H9 (cell line): ENCODE results near the gene NPHP4. TPM values are rescaled to one million over a fixed set of nuclear protein-coding genes. Genes with fewer than 3 reads are reported as not detected.

ENCODE experiments used
- DNase-seq: peaks from one replicate; pipeline ENCODE4 v3.0.0-alpha.2; 2017
- H2AFZ ChIP-seq: one replicate; pipeline ENCODE4 v1.6.1; 2013; ENCODE audit warnings: mild to moderate bottlenecking, low read length, control low read depth, moderate library complexity
- H2AK5ac ChIP-seq: 2 replicates; pipeline ENCODE4 v1.6.1; 2013; ENCODE audit warnings: low read length, control low read depth, mixed read lengths; ENCODE audit not compliant: insufficient read length
- H2BK120ac ChIP-seq: one replicate; pipeline ENCODE4 v1.6.1; 2013; ENCODE audit warnings: low read depth, mild to moderate bottlenecking, low read length, control low read depth, inconsistent platforms; ENCODE audit not compliant: poor library complexity, severe bottlenecking
- H2BK12ac ChIP-seq: 2 replicates; pipeline ENCODE4 v1.6.1; 2013; ENCODE audit warnings: low read length, control low read depth, mixed read lengths, low read depth; ENCODE audit not compliant: insufficient read length
- H2BK15ac ChIP-seq: 2 replicates; pipeline ENCODE4 v1.6.1; 2013; ENCODE audit warnings: low read depth, low read length, control low read depth
- H2BK20ac ChIP-seq: one replicate; pipeline ENCODE4 v1.6.1; 2013; ENCODE audit warnings: low read depth, mild to moderate bottlenecking, low read length, control low read depth, inconsistent platforms; ENCODE audit not compliant: poor library complexity, severe bottlenecking
- H2BK5ac ChIP-seq: 2 replicates; pipeline ENCODE4 v1.6.1; 2013; ENCODE audit warnings: low read length, control low read depth, mixed read lengths; ENCODE audit not compliant: insufficient read length
- H3K14ac ChIP-seq: 2 replicates; pipeline ENCODE4 v1.6.1; 2013; ENCODE audit warnings: low read length, control low read depth; ENCODE audit not compliant: insufficient read depth
- H3K18ac ChIP-seq: 2 replicates; pipeline ENCODE4 v1.6.1; 2013; ENCODE audit warnings: low read depth, mild to moderate bottlenecking, mixed read lengths, low read length, control low read depth; ENCODE audit not compliant: insufficient read length
- H3K23ac ChIP-seq: 2 replicates; pipeline ENCODE4 v1.6.1; 2013; ENCODE audit warnings: low read length, control low read depth, mixed read lengths, low read depth; ENCODE audit not compliant: insufficient read length
- H3K23me2 ChIP-seq: 2 replicates; pipeline ENCODE4 v1.6.1; 2013; ENCODE audit warnings: low read depth, mild to moderate bottlenecking, mixed read lengths, low read length, control low read depth; ENCODE audit not compliant: insufficient read length, poor library complexity, severe bottlenecking
- H3K27ac ChIP-seq: 2 replicates; pipeline ENCODE4 v1.5.1; 2013; ENCODE audit warnings: low read length, control low read depth, mixed read lengths, low read depth; ENCODE audit not compliant: insufficient read length
- H3K27me3 ChIP-seq: 2 replicates; pipeline ENCODE4 v1.6.1; 2013; ENCODE audit warnings: low read length, control low read depth, inconsistent platforms; ENCODE audit not compliant: insufficient read depth
- H3K4ac ChIP-seq: 2 replicates; pipeline ENCODE4 v1.6.1; 2013; ENCODE audit warnings: low read depth, mild to moderate bottlenecking, control low read depth, inconsistent platforms, low read length, moderate library complexity
- H3K4me1 ChIP-seq: 2 replicates; pipeline ENCODE4 v1.6.1; 2013; ENCODE audit warnings: low read length, control low read depth, inconsistent platforms; ENCODE audit not compliant: insufficient read depth
- H3K4me2 ChIP-seq: 2 replicates; pipeline ENCODE4 v1.6.1; 2013; ENCODE audit warnings: low read length, control low read depth, mixed read lengths; ENCODE audit not compliant: insufficient read length, insufficient read depth
- H3K56ac ChIP-seq: 2 replicates; pipeline ENCODE4 v1.6.1; 2013; ENCODE audit warnings: low read depth, mild to moderate bottlenecking, mixed read lengths, low read length, control low read depth; ENCODE audit not compliant: insufficient read length
- H3K79me1 ChIP-seq: 2 replicates; pipeline ENCODE4 v1.6.1; 2013; ENCODE audit warnings: low read depth, mild to moderate bottlenecking, moderate library complexity, low read length, control low read depth, inconsistent platforms; ENCODE audit not compliant: insufficient read depth, poor library complexity, severe bottlenecking
- H3K79me2 ChIP-seq: 2 replicates; pipeline ENCODE4 v1.6.1; 2013; ENCODE audit warnings: low read length, control low read depth, inconsistent platforms; ENCODE audit not compliant: insufficient read depth
- H3K9ac ChIP-seq: 2 replicates; pipeline ENCODE4 v1.6.1; 2013; ENCODE audit warnings: low read length, control low read depth, mixed read lengths; ENCODE audit not compliant: insufficient read length; ENCODE audit errors: extremely low read depth
- H3K9me3 ChIP-seq: one replicate; pipeline ENCODE4 v1.6.1; 2013; ENCODE audit warnings: low read depth, low read length, inconsistent platforms; ENCODE audit not compliant: control insufficient read depth
- H3T11ph ChIP-seq: one replicate; pipeline ENCODE4 v1.6.1; 2013; ENCODE audit warnings: mild to moderate bottlenecking, low read length, control low read depth, inconsistent platforms
- H4K20me1 ChIP-seq: one replicate; pipeline ENCODE4 v1.6.1; 2013; ENCODE audit not compliant: control insufficient read depth, insufficient read length, insufficient read depth
- H4K5ac ChIP-seq: 2 replicates; pipeline ENCODE4 v1.6.1; 2013; ENCODE audit warnings: low read depth, mild to moderate bottlenecking, mixed read lengths, low read length, control low read depth; ENCODE audit not compliant: insufficient read length
- H4K8ac ChIP-seq: replicated peaks from 2 replicates; pipeline ENCODE4 v1.6.1; 2013; ENCODE audit warnings: low read length, control low read depth, mixed read lengths, low read depth; ENCODE audit not compliant: insufficient read length
- H4K91ac ChIP-seq: 2 replicates; pipeline ENCODE4 v1.6.1; 2013; ENCODE audit warnings: low read depth, mild to moderate bottlenecking, moderate library complexity, mixed read lengths, low read length, control low read depth; ENCODE audit not compliant: insufficient read length
- H3K27ac Mint-ChIP-seq, 3 experiments: 2 replicates in 2 of 3; 3 replicates in 1 of 3; pipeline ENCODE4 v1.8.0; 2020 to 2021; ENCODE audit warnings: mixed read lengths in 3 of 3, mild to moderate bottlenecking in 1 of 3, moderate library complexity in 1 of 3
- H3K27me3 Mint-ChIP-seq: 2 replicates; pipeline ENCODE4 v1.8.0; 2021; ENCODE audit warnings: low read depth, mild to moderate bottlenecking, moderate library complexity, mixed read lengths
- H3K36me3 Mint-ChIP-seq, 3 experiments: 2 replicates in 2 of 3; 3 replicates in 1 of 3; pipeline ENCODE4 v1.8.0; 2020 to 2021; ENCODE audit warnings: low read depth in 3 of 3, mixed read lengths in 3 of 3; ENCODE audit not compliant: insufficient read depth in 1 of 3
- H3K4me1 Mint-ChIP-seq, 2 experiments: 2 replicates each; pipeline ENCODE4 v1.8.0; 2020; ENCODE audit warnings: mixed read lengths in 2 of 2
- H3K4me3 Mint-ChIP-seq, 2 experiments: 2 replicates in 1 of 2; 3 replicates in 1 of 2; pipeline ENCODE4 v1.8.0; 2020 to 2021; ENCODE audit warnings: mild to moderate bottlenecking in 2 of 2, mixed read lengths in 2 of 2, moderate library complexity in 1 of 2
- H3K9me3 Mint-ChIP-seq, 2 experiments: 2 replicates in 1 of 2; 3 replicates in 1 of 2; pipeline ENCODE4 v1.8.0; 2020; ENCODE audit warnings: mild to moderate bottlenecking in 2 of 2, mixed read lengths in 2 of 2, moderate library complexity in 1 of 2
- CTCF ChIP-seq: fragments of 200-600 bp; sonication (generic); conservative IDR thresholded peaks from 3 replicates; pipeline ENCODE4 v1.8.0; 2021; ENCODE audit warnings: antibody characterized with exemption, mild to moderate bottlenecking
- WGBS: extraction: QIAGEN DNeasy Blood & Tissue Kit; methylation state at CpG from one replicate; pipeline ENCODE4 v1.1.7; 2013; ENCODE audit warnings: missing lambda C conversion rate, low lambda C conversion rate, mixed read lengths; ENCODE audit not compliant: insufficient read length; ENCODE audit errors: extremely low coverage; 5-methylcytosine and 5-hydroxymethylcytosine counted together
- total RNA-seq: library from RNA; stranded (reverse); gene quantifications from 2 replicates; pipeline ENCODE4 v1.2.1, GENCODE V29; 2021

The NPHP4 gene
- total RNA-seq, 1 experiment from 2014 or later = 17.6 TPM

- H2BK120ac ChIP-seq = no peak overlapping the region
- H3K23me2 ChIP-seq = no peaks in the 10 kb centered on the region
- H2BK15ac ChIP-seq = no peak overlapping the region
- no peak overlapping the region for H2BK20ac ChIP-seq
- no peaks in the 10 kb centered on the region for H3K27me3 Mint-ChIP-seq
- no peak for TF ChIP-seq CTCF
- H3K27ac ChIP-seq = no peak overlapping the region
- H4K20me1 ChIP-seq = no peaks in the 10 kb centered on the region
- H3K79me1 ChIP-seq = no peaks in the 10 kb centered on the region
- H3K23ac ChIP-seq = no peak overlapping the region
- no peak overlapping the region for H2BK5ac ChIP-seq
- no peak overlapping the region for H3K4me3 Mint-ChIP-seq
- H4K91ac ChIP-seq = peak overlapping the region; percentile 5
- no CpG with 5 or more reads among the region's 19 CpGs for WGBS
- no peak overlapping the region for H3T11ph ChIP-seq
- H3K27me3 ChIP-seq = no peaks in the 10 kb centered on the region
- no peaks in the 10 kb centered on the region for H3K4me1 ChIP-seq
- H3K4me1 Mint-ChIP-seq = peaks cover 10 to 12% of the 10 kb centered on the region in 2 experiments
- no peak overlapping the region for H4K8ac ChIP-seq
- H2AK5ac ChIP-seq = no peak overlapping the region
- no peak overlapping the region for H4K5ac ChIP-seq
- H3K18ac ChIP-seq = no peak overlapping the region
- no peak overlapping the region for H3K9ac ChIP-seq
- no peak overlapping the region for H2BK12ac ChIP-seq
- H3K9me3 ChIP-seq = no peaks in the 10 kb centered on the region
- no peak overlapping the region for H3K56ac ChIP-seq
- no peak for DNase-seq
- H3K14ac ChIP-seq = no peak overlapping the region
- H3K4me2 ChIP-seq = no peak overlapping the region
- no peak overlapping the region for H3K4ac ChIP-seq
- H3K9me3 Mint-ChIP-seq = peaks cover 0 to 5% of the 10 kb centered on the region in 2 experiments; a peak in 1 of 5 replicates
- no peaks in the 10 kb centered on the region for H3K79me2 ChIP-seq
- H3K36me3 Mint-ChIP-seq = peaks cover 4 to 13% (median 9%) of the 10 kb centered on the region in 3 experiments; a peak in 6 of 7 replicates
- peak overlapping the region in 1 of 3 experiments; percentile 72; a peak in 2 of 7 replicates for H3K27ac Mint-ChIP-seq
- no peak overlapping the region for H2AFZ ChIP-seq
These were observed 134.0 kb downstream of the NPHP4 start for GRCh38 chr1:5858246-5858645.
